Endothelial cell of umbilical vein (primary cell): ENCODE measurements around the gene CARD16. TPM values are rescaled to one million over a fixed set of nuclear protein-coding genes. Genes with fewer than 3 reads are reported as not detected.

ENCODE experiments used
- BruUV-seq: library from RNA; stranded (reverse); fragments of 400-500 nt; replicated peaks from 2 replicates; lab custom pipeline; 2021; lab: Mats Ljungman, UMichigan
- CTCF ChIA-PET: fragments of 300-600, 350-600 bp; sonication (Branson Sonifier 250); formaldehyde crosslinking; loops from one replicate; lab custom pipeline; 2021; ENCODE audit warnings: antibody characterized with exemption, inconsistent platforms; lab: Charles Lee
- POLR2A ChIA-PET: fragments of 300-600, 350-600 bp; sonication (Branson Sonifier 250); formaldehyde crosslinking; loops from one replicate; lab custom pipeline; 2021; ENCODE audit warnings: antibody characterized with exemption, inconsistent platforms; lab: Charles Lee
- DNase-seq: peaks from one replicate; pipeline ENCODE4 v3.0.0-alpha.2; 2011; ENCODE audit warnings: low read depth, low spot score
- FAIRE-seq: peaks from 2 replicates; lab custom pipeline; 2011; peaks lifted over from hg19 to GRCh38; lab: Jason Lieb, UNC
- H2AFZ ChIP-seq: 2 replicates; pipeline ENCODE4 v1.6.0; 2012; ENCODE audit warnings: low read depth, low read length, control low read depth, inconsistent platforms
- H3K27ac ChIP-seq: 2 replicates; pipeline ENCODE4 v1.5.1; 2011; ENCODE audit warnings: low read depth, mild to moderate bottlenecking, control low read depth, low read length, moderate library complexity; ENCODE audit not compliant: insufficient read depth
- H3K27me3 ChIP-seq, 2 experiments: 2 replicates each; pipeline versions ENCODE4 v1.6.0 to v1.6.1; 2011; ENCODE audit warnings: low read length in 2 of 2, mixed read lengths in 1 of 2; ENCODE audit not compliant: control insufficient read depth in 2 of 2, insufficient read depth in 2 of 2
- H3K36me3 ChIP-seq, 2 experiments: 2 replicates in 1 of 2; 3 replicates in 1 of 2; pipeline ENCODE4 v1.5.1; 2011; ENCODE audit warnings: low read length in 2 of 2, mild to moderate bottlenecking in 1 of 2, moderate library complexity in 1 of 2; ENCODE audit not compliant: control insufficient read depth in 2 of 2, insufficient read depth in 2 of 2; ENCODE audit errors: extremely low read depth in 1 of 2
- H3K4me1 ChIP-seq: 3 replicates; pipeline ENCODE4 v1.5.1; 2011; ENCODE audit warnings: mild to moderate bottlenecking, low read length; ENCODE audit not compliant: control insufficient read depth, insufficient read depth; ENCODE audit errors: extremely low read depth
- H3K4me2 ChIP-seq: 2 replicates; pipeline ENCODE4 v1.6.1; 2011; ENCODE audit warnings: low read length, control low read depth, mixed read lengths; ENCODE audit not compliant: insufficient read depth
- H3K4me3 ChIP-seq, 3 experiments: fragments of 200-600 bp in 1 of 3; sonication (generic), shearing (Covaris generic) in 1 of 3; replicated peaks in 1 of 3; 2 replicates each; pipeline ENCODE4 v1.5.1; 2011 to 2016; ENCODE audit warnings: control low read depth in 3 of 3, low read length in 3 of 3, mild to moderate bottlenecking in 2 of 3, inconsistent platforms in 1 of 3, low read depth in 1 of 3, moderate library complexity in 1 of 3; ENCODE audit not compliant: insufficient read depth in 1 of 3
- H3K79me2 ChIP-seq: 2 replicates; pipeline ENCODE4 v1.6.0; 2012; ENCODE audit warnings: low read length, inconsistent platforms; ENCODE audit not compliant: control insufficient read depth, insufficient read depth
- H3K9ac ChIP-seq: replicated peaks from 2 replicates; pipeline ENCODE3; 2011; ENCODE audit warnings: low read length, control low read depth; ENCODE audit not compliant: insufficient read depth; ENCODE audit errors: extremely low read depth
- H3K9me1 ChIP-seq: replicated peaks from 3 replicates; pipeline ENCODE4 v1.6.0; 2011; ENCODE audit warnings: mild to moderate bottlenecking, low read length; ENCODE audit not compliant: control insufficient read depth, insufficient read depth; ENCODE audit errors: extremely low read depth
- H3K9me3 ChIP-seq: replicated peaks from 2 replicates; pipeline ENCODE4 v1.5.1; 2012; ENCODE audit warnings: low read length, inconsistent platforms; ENCODE audit not compliant: control insufficient read depth, insufficient read depth
- H4K20me1 ChIP-seq: replicated peaks from 2 replicates; pipeline ENCODE3; 2011; ENCODE audit warnings: mild to moderate bottlenecking, low read length; ENCODE audit not compliant: control insufficient read depth, insufficient read depth; ENCODE audit errors: extremely low read depth
- CTCF ChIP-seq, 2 donors: IDR thresholded peaks; 1 replicate in 1 of 2; 2 replicates in 1 of 2; pipeline ENCODE4 v1.5.1; 2011; ENCODE audit warnings: low read length in 2 of 2, mild to moderate bottlenecking in 2 of 2, moderate library complexity in 2 of 2, control low read depth in 1 of 2, inconsistent platforms in 1 of 2, low read depth in 1 of 2; ENCODE audit not compliant: insufficient read depth in 1 of 2; ENCODE audit errors: extremely low read depth in 1 of 2
- EZH2 ChIP-seq: IDR thresholded peaks from 2 replicates; pipeline ENCODE4 v1.6.1; 2012; ENCODE audit warnings: borderline replicate concordance, low read depth, mild to moderate bottlenecking, moderate library complexity, low read length, inconsistent platforms; ENCODE audit not compliant: severe bottlenecking
- FOS ChIP-seq: IDR thresholded peaks from 2 replicates; pipeline ENCODE4 v1.6.1; 2011; ENCODE audit warnings: mild to moderate bottlenecking, low read length, moderate library complexity, borderline replicate concordance; ENCODE audit not compliant: insufficient read depth
- GATA2 ChIP-seq: IDR thresholded peaks from 2 replicates; pipeline ENCODE4 v1.7.0; 2011; ENCODE audit warnings: low read depth, mild to moderate bottlenecking, moderate library complexity, mixed read lengths, low read length; ENCODE audit not compliant: insufficient read length, insufficient read depth
- JUN ChIP-seq: IDR thresholded peaks from 2 replicates; pipeline ENCODE4 v1.6.1; 2011; ENCODE audit warnings: borderline replicate concordance, low read depth; ENCODE audit not compliant: insufficient read length, insufficient read depth
- MYC ChIP-seq: IDR thresholded peaks from one replicate; pipeline ENCODE4 v1.6.1; 2011; ENCODE audit warnings: mild to moderate bottlenecking, low read depth, low read length
- POLR2A ChIP-seq: IDR thresholded peaks from 2 replicates; pipeline ENCODE4 v1.6.1; 2012; ENCODE audit warnings: low read depth, mild to moderate bottlenecking, control low read depth, low read length
- POLR2AphosphoS5 ChIP-seq: IDR thresholded peaks from 2 replicates; pipeline ENCODE4 v1.6.1; 2012; ENCODE audit warnings: low read depth, mild to moderate bottlenecking, control low read depth, low read length, moderate library complexity; ENCODE audit not compliant: insufficient read depth
- dilution Hi-C: fragments of 300-500 bp; cut with MboI; formaldehyde crosslinking; loops from one replicate; pipeline ENCODE4 v1.15.0; 2019; ENCODE audit warnings: low sequenced_read_pairs; ENCODE audit not compliant: extremely low pct_ligation_motif_present
- intact Hi-C: fragments of 100-400 bp; cut with micrococcal nuclease; formaldehyde crosslinking; loops from one replicate; pipeline ENCODE4 v1.10.0; 2022
- polyA plus RNA-seq, 4 experiments: library from polyadenylated mRNA; depleted of rRNA in 3 of 4; stranded (reverse) in 3 of 4; unstranded in 1 of 4; fragments of >200 nt; gene quantifications; 2 replicates each; pipeline versions ENCODE4 v1.2.1 to v1.2.3, GENCODE V29; 2011 to 2012; ENCODE audit warnings: missing spikeins in 1 of 4
- total RNA-seq: library from RNA; stranded (reverse); gene quantifications from 2 replicates; pipeline ENCODE4 v1.2.3, GENCODE V29; 2021
- TF ChIP-seq, protein P1 (sequence below): IDR thresholded peaks from 2 replicates; pipeline ENCODE4 v1.6.1; 2011; ENCODE audit not compliant: insufficient read depth, insufficient read length

CARD16 gene
- total and polyA plus RNA-seq, 2 donors (not counting 3 experiments of a cell fraction or from before 2014, with no cell fraction given) = 26.8 to 76.6 TPM

DNA sequence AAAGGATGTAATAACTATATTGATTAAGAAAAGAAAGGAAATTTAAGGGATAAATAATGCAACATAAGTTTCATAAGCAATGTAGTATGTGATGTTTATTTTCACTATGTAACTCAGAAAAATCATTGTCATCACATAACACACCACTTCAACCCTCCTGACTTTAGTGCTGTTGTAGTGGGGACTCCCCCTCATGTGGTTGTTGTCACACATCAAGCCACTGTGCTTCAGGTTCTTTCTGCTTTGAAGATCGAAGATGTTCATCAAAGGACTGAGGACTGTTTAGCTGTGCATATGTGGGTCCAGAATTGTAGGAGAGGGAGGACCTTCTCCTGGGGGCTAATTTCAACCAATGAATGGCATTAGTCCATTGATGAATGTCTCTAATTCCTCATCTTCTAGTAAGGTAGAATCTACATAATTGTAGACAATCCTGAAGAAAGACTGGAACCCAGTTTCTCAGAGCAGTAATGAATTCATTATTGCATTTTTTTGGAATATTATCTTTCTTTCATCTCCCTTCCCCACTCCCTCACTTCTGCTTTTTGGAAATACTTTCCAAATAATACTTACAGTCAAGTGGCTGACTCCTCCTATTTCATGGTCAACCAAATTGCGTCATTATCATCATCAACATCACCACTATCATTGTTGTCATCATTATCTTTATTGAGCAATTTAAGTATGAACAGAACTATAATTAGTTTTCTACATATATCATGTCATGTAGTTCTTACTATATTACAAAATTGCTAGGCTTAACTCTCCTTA is 9.8 kb upstream of the CARD16 start:
- Histone ChIP-seq H3K27me3 (no peaks in the 10 kb centered on the region), H3K4me1 (no peaks in the 10 kb centered on the region), H3K36me3 (no peaks in the 10 kb centered on the region), H4K20me1 (no peaks in the 10 kb centered on the region), H3K9me1 (no peaks in the 10 kb centered on the region), H3K79me2 (no peaks in the 10 kb centered on the region), H3K4me2 (no peak overlapping the region), H3K27ac (no peak overlapping the region), H2AFZ (no peak overlapping the region), H3K9me3 (no peaks in the 10 kb centered on the region), H3K9ac (no peak overlapping the region), H3K4me3 (no peak overlapping the region)
- ChIA-PET POLR2A (no interaction called here), CTCF (interaction anchor here (1.3 to 2.0 kb wide), 2 partner anchors 8 to 54 kb away, joined by 3 to 8 read pairs; no protein-coding TSS in a partner anchor)
- DNase-seq (no peak), FAIRE-seq (no peak)
- intact Hi-C loops (no loop called here), dilution Hi-C loops (no loop called here)
- TF ChIP-seq CTCF (IDR thresholded peaks at IDR 0.05; ENCODE audit: extremely low read depth in 1 of 2, insufficient read depth in 1 of 2, low read depth in 1 of 2, low read length in 2 of 2) (no peak), GATA2 (no peak), POLR2A (no peak), POLR2AphosphoS5 (no peak), MYC (no peak), JUN (no peak), EZH2 (no peak), FOS (no peak)
- TF ChIP-seq, protein P1, sequence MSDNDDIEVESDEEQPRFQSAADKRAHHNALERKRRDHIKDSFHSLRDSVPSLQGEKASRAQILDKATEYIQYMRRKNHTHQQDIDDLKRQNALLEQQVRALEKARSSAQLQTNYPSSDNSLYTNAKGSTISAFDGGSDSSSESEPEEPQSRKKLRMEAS = no peak
- no TSS peak for BruUV-seq
